ENCODE data around the gene AATF.

Gene AATF

GRCh38 chr17:36992701-36993100, 43.9 kb downstream of the AATF start:
- DNase-seq, result no peak

DNA sequence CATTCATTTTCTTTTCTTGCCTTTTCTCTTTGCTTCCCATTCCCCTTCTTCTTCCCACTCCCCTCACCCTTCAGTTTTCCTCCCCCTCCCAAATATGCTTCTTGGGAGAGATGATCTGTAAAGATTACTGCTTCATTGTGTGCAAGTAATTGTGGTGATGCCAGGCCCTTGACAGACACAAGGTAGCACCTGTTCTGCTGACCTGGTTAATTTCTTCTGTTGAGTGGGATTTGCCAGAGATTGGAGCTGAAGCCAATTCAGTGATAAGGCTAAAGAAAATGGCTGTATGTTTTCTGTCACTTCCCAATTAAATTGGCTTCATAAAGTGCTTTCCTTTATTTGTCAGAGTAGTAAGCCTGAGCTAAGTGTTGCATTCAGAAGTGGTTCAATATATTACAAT, 44.5 kb downstream of the AATF start:
- DNase-seq, result no peak

- no peak for DNase-seq
Observed at GRCh38 chr17:36994438-36994837, 45.7 kb downstream of the AATF start.

GRCh38 chr17:36999471-36999870, 50.7 kb downstream of the AATF start:
- DNase-seq, result no peak

GRCh38 chr17:37016780-37017179, 68.0 kb downstream of the AATF start:
- DNase-seq, result no peak

GRCh38 chr17:37017404-37017803, 68.7 kb downstream of the AATF start:
- DNase-seq, result no peak

DNA sequence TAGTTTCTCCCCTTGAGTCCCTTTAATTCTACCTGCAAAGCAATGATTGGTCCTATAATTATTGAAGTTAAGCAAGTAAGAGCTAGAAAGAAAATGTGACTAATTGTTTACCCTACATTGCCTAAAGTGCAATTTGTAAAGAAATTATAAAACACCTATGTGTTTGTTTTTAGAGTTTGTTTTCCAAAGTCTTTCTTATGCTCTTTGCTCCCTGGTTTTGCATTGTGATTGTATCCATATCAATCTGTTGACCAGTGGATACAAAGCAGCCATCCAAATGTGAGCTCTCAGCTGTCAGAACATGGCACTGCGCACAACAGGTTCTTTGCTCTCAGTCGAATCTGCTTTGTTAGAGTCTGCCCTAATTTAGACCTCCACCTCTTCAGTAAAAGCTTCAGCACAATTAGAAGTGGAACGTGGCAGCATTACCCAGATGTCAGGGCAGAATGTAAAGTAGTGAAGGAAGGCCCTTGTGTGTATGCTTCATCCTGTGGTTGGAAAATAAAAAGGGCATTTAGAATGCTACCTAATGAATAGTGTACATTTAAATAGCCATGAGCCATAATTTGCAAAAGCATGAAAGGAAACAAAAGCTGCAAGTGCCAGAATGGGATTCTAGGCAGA, 70.5 kb downstream of the AATF start:
- no peak for DNase-seq

GRCh38 chr17:37019741-37020129, 71.0 kb downstream of the AATF start:
- no peak for DNase-seq

- no peak for DNase-seq
Observed at GRCh38 chr17:37024181-37024637, 75.5 kb downstream of the AATF start.

DNA sequence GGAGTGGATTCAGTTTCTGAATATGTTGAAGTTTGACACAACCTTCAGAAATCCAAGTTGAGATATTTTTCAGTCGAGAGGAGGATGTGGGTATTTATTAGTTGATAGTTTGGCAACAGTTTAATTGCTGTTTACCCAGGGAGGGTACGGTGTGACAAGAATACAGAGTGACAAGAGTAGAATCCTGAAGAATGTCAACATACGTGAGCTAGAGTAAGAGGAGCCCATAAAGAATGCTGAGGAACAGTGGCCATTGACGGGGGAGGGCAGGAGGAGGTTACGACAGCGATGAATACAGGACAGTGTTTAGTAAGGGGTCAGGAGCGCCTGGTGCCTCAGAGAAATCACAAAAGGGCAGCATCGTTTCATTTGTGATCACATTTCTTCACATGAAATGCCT, 76.5 kb downstream of the AATF start:
- no peak for DNase-seq

DNA sequence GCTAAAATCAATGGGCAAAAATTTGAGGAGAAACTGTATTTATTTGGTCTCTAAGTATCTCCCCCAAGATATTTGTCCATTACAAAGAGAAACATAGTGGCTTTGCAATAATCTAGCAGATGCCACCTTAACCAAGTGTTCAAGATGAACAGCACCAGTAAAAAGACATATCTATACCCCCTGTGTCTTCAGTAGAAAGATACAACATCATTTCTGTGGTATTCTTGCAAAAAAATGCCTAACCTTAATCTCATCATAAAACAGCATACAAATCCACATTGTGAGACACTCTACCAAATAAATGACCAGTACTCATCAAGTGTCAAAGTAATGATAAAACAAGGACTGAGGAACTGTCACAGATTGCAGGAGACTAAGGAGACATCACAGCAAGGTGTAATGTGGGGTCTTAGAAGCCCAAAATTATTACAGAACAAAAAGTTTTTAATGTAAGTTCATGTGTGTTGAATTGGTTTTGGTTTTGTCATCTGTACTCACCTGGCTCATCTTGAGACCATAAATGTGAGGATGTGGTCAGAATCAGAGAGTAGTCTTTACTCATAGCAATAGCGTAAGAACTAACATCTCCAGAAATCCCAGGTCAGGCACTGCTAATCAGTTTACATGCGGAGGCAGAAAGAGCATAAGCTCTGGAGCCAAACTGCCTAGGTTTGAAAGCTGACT, 77.2 kb downstream of the AATF start:
- peak; percentile 6 for DNase-seq

GRCh38 chr17:37026531-37026869, 77.7 kb downstream of the AATF start:
- no peak for DNase-seq

GRCh38 chr17:37028040-37028439, 79.3 kb downstream of the AATF start:
- no peak for DNase-seq

DNA sequence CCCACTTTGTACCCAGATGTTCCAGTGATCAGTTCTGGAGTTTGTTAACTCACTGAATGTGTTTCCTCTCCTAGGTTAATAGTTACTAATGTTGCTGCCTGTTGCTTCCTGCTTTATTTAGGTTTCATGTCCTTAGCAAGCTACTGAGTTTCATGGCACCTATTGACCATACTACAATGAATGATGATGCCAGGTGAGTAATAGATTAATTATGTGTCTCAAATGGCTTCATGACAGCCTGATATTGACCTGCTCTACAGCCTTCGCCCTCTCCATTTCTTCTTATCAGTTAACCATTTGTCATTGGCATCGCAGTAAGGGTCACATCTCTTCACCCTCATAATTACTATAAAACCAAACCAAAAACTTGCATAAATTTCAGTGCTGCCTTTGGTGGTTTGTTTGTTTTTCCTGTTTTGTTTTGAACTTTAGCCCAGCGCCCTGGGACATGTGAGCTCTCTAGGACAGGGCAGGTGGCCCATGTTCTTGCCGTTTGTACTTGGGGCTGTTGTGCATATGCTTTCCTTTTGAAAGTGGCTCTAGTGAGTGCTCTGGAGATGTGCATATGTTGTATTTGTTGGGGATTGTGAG, 82.8 kb downstream of the AATF start:
- no peak for DNase-seq

DNA sequence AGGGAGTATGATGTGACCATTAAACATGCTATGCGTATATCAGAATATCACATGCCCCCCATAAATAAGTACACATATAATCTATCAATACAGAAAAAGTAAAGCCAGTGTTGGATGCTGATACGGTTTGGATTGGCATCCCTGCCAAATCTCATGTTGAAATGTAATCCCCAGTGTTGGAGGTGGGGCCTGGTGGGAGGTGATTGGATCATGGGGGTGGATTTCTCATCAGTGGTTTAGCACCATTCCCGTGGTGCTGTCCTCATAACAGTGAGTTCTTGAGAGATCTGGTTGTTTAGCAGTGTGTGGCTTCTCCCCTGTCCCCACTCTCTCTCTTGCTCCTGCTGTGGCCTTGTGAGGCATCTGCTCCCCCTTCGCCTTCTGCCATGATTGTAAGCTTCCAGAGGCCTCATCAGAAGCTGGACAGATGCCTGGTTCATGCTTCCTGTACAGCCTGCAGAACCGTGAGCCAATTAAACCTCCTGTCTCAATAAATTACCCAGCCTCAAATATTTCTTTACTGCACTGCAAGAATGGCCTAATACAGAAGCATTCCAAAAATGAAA, 88.9 kb downstream of the AATF start:
- no peak for DNase-seq

DNA sequence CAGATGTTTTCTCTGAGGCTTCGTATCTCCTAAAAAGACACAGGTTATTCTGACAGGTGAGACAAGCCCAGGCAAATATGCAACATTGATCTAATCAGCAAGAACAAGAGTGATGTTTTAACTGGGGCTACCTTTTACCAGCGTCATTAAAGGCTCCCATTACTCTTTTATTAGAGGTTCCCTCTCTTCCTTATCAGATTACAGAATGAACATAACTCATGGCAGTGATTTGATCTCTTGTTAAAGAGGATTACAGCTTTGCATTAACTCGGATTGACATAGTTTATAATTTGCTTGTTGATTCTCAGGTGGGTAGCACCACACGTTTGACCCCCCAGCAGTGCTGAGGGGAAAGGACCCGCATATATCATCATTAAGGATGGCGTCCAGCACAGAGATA, 90.5 kb downstream of the AATF start:
- DNase-seq, result no peak

DNA sequence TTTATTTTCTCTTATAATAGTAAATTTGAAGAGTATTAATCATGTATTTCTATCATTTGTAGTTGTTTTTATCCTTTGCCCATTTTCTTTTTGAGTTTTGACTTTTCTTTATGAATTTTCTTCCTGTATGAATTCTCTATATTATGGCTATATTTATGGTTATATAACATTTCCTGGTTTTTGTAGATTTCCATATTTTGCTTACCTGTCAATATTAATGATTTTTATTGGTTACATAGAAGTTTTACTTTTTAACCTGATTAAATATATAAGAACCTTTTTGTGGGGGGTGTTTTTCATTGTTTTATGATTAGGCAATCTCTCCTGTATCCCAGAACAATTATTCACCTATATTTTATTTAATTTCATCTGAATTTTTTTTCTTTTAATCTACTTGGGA, 93.2 kb downstream of the AATF start:
- no peak for DNase-seq

DNA sequence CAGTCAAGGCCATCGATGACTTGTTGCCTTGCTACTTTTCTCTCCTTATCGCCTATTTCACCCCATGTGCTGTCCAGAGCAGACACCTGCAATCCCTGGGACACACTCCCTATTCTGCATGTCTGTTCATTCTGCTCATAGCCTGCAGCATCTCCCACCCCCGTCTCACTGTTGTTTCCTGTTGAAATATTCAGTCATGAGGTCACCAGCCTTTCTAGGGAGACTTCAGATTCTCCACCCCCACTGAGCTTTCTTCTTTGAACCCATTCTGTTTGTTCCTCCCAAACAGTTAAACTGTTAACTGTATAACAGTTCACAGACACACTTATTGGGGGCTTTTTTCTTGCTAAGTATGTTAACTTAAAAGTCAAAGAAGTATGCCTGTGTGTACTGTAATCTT, 94.4 kb downstream of the AATF start:
- no peak for DNase-seq

- no peak for DNase-seq
Observed at GRCh38 chr17:37045351-37045922, 96.7 kb downstream of the AATF start.

DNA sequence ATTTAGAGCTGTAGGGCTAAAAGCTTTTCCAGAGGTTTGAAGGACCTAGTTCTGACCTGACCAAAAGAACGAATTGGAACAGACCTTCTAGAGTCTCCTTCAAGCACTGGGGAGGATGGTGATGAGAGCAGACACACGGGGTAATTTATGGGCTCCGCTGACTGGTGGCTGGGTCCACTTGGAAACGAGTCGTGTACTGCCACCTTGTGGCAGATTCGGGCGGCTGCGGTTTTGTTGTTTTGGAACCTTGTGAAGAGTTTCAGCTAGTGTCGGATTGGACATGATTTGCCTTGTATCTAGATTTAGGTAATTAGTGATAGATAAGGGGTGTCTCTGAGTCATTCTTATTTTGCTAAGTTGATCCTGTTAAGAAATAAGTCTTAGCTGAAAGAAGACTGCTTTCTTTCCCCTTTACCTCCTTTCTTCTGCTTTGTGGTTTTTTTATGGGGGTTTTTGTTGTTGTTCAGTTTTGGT, 98.9 kb downstream of the AATF start:
- DNase-seq, result peak; percentile 81

- no peak for DNase-seq
Observed at GRCh38 chr17:37048811-37049210, 100.1 kb downstream of the AATF start.

GRCh38 chr17:37050920-37051319, 102.2 kb downstream of the AATF start:
- DNase-seq, result no peak

GRCh38 chr17:37051381-37051780, 102.6 kb downstream of the AATF start:
- no peak for DNase-seq

GRCh38 chr17:37051833-37052232, 103.1 kb downstream of the AATF start:
- DNase-seq, result no peak

All from CD4-positive, alpha-beta T cell treated with Interleukin-17A for 1 hour (primary cell).